22Rv1 (cell line): ENCODE results near the gene TTC33.

ENCODE experiments used
- CTCF ChIP-seq: fragments of 450-650 bp; IDR thresholded peaks from 2 replicates; pipeline ENCODE4 v1.5.1; 2017; ENCODE audit warnings: mild to moderate bottlenecking
- ZFX ChIP-seq: fragments of 450-650 bp; IDR thresholded peaks from 2 replicates; pipeline ENCODE4 v1.6.1; 2017; ENCODE audit warnings: antibody characterized with exemption, borderline replicate concordance

- TF ChIP-seq CTCF: no peak
- TF ChIP-seq ZFX: no peak
These were observed 32.2 kb upstream of the TTC33 start for GRCh38 chr5:40787986-40788385.
